ENCODE results near the gene ZFHX3. TPM values are rescaled to one million over a fixed set of nuclear protein-coding genes. Genes with fewer than 3 reads are reported as not detected.

ZFHX3 gene
- polyA plus RNA-seq, 1 donor: 24.3 TPM

GRCh38 chr16:72901000-72901627 lies 146.8 kb downstream of the ZFHX3 start:
- DNase-seq: no peak

- DNase-seq: no peak
These were observed 149.6 kb downstream of the ZFHX3 start for GRCh38 chr16:72898216-72898825.

- DNase-seq: no peak
These were observed 150.2 kb downstream of the ZFHX3 start for GRCh38 chr16:72897707-72898106.

GRCh38 chr16:72896485-72897118 lies 151.3 kb downstream of the ZFHX3 start:
- no peak for DNase-seq

GRCh38 chr16:72895951-72896350 lies 152.0 kb downstream of the ZFHX3 start:
- DNase-seq: no peak

GRCh38 chr16:72894293-72895151 lies 153.4 kb downstream of the ZFHX3 start:
- DNase-seq: peak; percentile 19

- no peak for DNase-seq
These were observed 156.4 kb downstream of the ZFHX3 start for GRCh38 chr16:72891291-72892227.

- DNase-seq: no peak
These were observed 157.3 kb downstream of the ZFHX3 start for GRCh38 chr16:72890587-72890986.

GRCh38 chr16:72889616-72890582 lies 158.0 kb downstream of the ZFHX3 start:
- no peak for DNase-seq

- no peak for DNase-seq
These were observed 160.4 kb downstream of the ZFHX3 start for GRCh38 chr16:72887537-72887936.

- DNase-seq: no peak
These were observed 161.5 kb downstream of the ZFHX3 start for GRCh38 chr16:72886346-72886974.

GRCh38 chr16:72884573-72884972 lies 163.4 kb downstream of the ZFHX3 start:
- no peak for DNase-seq

GRCh38 chr16:72884037-72884436 lies 163.9 kb downstream of the ZFHX3 start:
- no peak for DNase-seq

- DNase-seq: no peak
These were observed 168.1 kb downstream of the ZFHX3 start for GRCh38 chr16:72879846-72880245.

GRCh38 chr16:72878301-72879269 lies 169.3 kb downstream of the ZFHX3 start:
- DNase-seq: no peak

GRCh38 chr16:72877374-72878028 lies 170.4 kb downstream of the ZFHX3 start:
- no peak for DNase-seq

- no peak for DNase-seq
These were observed 171.0 kb downstream of the ZFHX3 start for GRCh38 chr16:72876981-72877373.

GRCh38 chr16:72876221-72876620 lies 171.7 kb downstream of the ZFHX3 start:
- no peak for DNase-seq
